Gastrocnemius medialis (tissue), 4 donors: Measurements from ENCODE around the gene CPS1. TPM values are rescaled to one million over a fixed set of nuclear protein-coding genes. Genes with fewer than 3 reads are reported as not detected.

Source experiments
- ATAC-seq, 2 donors: fragments of 150-250 bp; one replicate each; pipeline ENCODE4 v1.9.1; 2016
- DNase-seq, 2 donors: peaks; one replicate each; pipeline ENCODE4 v3.0.0-alpha.2; 2019
- H3K27ac ChIP-seq, 4 donors: fragments of 200-600 bp; sonication (generic); 1 replicate in 1 of 4; 2 replicates in 3 of 4; pipeline ENCODE4 v1.5.1; 2016 to 2018; ENCODE audit warnings: mild to moderate bottlenecking in 2 of 4, moderate library complexity in 1 of 4
- H3K27me3 ChIP-seq, 3 donors: fragments of 200-600 bp; sonication (generic) in 2 of 3; 1 replicate in 1 of 3; 2 replicates in 2 of 3; pipeline versions ENCODE4 v1.5.1 to v1.6.0; 2016 to 2019; ENCODE audit warnings: mild to moderate bottlenecking in 1 of 3, moderate library complexity in 1 of 3
- H3K36me3 ChIP-seq, 2 donors: fragments of 200-600 bp; sonication (generic) in 1 of 2; one replicate each; pipeline ENCODE4 v1.5.1; 2017 to 2018
- H3K4me1 ChIP-seq, 2 donors: fragments of 200-600 bp; sonication (generic) in 1 of 2; one replicate each; pipeline ENCODE4 v1.5.1; 2016 to 2017; ENCODE audit warnings: mild to moderate bottlenecking in 2 of 2
- H3K4me3 ChIP-seq, 4 donors: fragments of 200-600 bp; sonication (generic) in 3 of 4; 1 replicate in 1 of 4; 2 replicates in 3 of 4; pipeline ENCODE4 v1.5.1; 2016 to 2019; ENCODE audit warnings: mild to moderate bottlenecking in 2 of 4
- H3K9me3 ChIP-seq, 3 donors: fragments of 200-600 bp; sonication (generic) in 2 of 3; 1 replicate in 1 of 3; 2 replicates in 2 of 3; pipeline ENCODE4 v1.5.1; 2016 to 2019
- POLR2A ChIP-seq, 2 donors: fragments of 450-650 bp; IDR thresholded peaks; one replicate each; pipeline ENCODE4 v1.6.1; 2017; ENCODE audit warnings: antibody characterized with exemption in 2 of 2, mild to moderate bottlenecking in 2 of 2, moderate library complexity in 2 of 2
- in situ Hi-C, 4 donors: fragments of 200-750 bp; cut with MboI; loops; one replicate each; pipeline versions ENCODE4 v1.15.0 to v1.8.0; 2017; ENCODE audit warnings: low sequenced_read_pairs in 4 of 4
- intact Hi-C: fragments of 100-400 bp; cut with DNase I; formaldehyde crosslinking; loops from one replicate; pipeline ENCODE4 v1.15.1; 2023; ENCODE audit warnings: low total_unique reads
- total RNA-seq, 4 donors: library from RNA; depleted of rRNA; stranded (reverse); fragments of >200 nt; gene quantifications; one replicate each; pipeline versions ENCODE4 v1.1.0 to v1.2.3, GENCODE V29; 2016
- TF ChIP-seq, protein P1 (sequence below), 5 experiments: fragments of 450-650 bp in 3 of 5; fragments of 200-600 bp in 2 of 5; sonication (generic) in 2 of 5; IDR thresholded peaks in 4 of 5; conservative IDR thresholded peaks in 1 of 5; 1 replicate in 4 of 5; 2 replicates in 1 of 5; pipeline ENCODE4 v1.5.1; 2016 to 2019; ENCODE audit warnings: antibody characterized with exemption in 5 of 5, mild to moderate bottlenecking in 3 of 5, moderate library complexity in 3 of 5

CPS1 gene
- total RNA-seq, 4 donors from 2014 or later: 1.2 to 4.5 (median 2.6) TPM

DNA sequence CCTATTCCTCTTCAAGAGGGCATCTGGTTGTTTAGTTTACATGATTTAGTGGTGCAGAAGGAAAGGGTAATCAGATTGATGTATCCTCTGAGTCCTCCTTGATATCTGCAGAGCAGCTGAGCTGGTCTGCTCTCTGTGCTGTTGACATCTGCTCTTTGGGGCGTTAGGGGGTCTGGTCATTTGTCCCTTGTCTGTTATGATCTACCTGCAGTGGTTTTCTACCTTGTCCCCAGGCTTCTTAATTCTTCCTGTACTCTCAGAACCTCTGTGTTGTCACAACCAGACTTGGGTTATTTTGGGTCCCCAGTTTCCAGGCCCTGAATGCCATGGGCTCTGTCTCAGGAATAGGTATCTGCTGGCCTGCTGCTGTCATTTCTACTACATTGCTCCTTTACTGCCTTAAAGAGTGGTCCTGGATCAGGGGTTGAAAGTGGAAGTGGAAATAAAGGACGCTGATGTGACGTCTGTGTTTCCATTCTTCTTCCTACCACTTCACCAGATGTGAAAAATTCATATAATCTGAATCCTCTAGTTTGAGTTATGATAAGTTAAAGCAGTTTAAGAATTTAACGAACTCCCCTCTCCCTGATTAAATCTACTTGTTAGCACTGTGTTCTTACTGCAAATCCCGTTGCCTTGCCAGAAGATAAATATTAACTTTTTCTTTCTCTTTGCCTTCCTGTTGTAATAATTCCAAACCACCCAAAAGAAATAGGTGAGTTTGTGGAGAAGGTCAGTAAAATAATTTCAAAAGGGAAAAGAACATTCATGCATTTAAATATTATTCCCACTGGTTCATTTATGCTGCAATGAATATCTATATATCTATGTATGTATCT, 16.6 kb upstream of the CPS1 start:
- no peaks in the 10 kb centered on the region for H3K9me3 ChIP-seq
- intact Hi-C loops (no loop called here), in situ Hi-C loops (no loop called here)
- H3K4me1 ChIP-seq: no peaks in the 10 kb centered on the region
- H3K27ac ChIP-seq: no peak overlapping the region
- no peaks in the 10 kb centered on the region for H3K36me3 ChIP-seq
- no peak for TF ChIP-seq POLR2A (IDR thresholded peaks at IDR 0.05)
- TF ChIP-seq, protein P1, sequence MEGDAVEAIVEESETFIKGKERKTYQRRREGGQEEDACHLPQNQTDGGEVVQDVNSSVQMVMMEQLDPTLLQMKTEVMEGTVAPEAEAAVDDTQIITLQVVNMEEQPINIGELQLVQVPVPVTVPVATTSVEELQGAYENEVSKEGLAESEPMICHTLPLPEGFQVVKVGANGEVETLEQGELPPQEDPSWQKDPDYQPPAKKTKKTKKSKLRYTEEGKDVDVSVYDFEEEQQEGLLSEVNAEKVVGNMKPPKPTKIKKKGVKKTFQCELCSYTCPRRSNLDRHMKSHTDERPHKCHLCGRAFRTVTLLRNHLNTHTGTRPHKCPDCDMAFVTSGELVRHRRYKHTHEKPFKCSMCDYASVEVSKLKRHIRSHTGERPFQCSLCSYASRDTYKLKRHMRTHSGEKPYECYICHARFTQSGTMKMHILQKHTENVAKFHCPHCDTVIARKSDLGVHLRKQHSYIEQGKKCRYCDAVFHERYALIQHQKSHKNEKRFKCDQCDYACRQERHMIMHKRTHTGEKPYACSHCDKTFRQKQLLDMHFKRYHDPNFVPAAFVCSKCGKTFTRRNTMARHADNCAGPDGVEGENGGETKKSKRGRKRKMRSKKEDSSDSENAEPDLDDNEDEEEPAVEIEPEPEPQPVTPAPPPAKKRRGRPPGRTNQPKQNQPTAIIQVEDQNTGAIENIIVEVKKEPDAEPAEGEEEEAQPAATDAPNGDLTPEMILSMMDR (IDR thresholded peaks at IDR 0.05 in 4 of 5, conservative IDR thresholded peaks at IDR 0.05 in 1 of 5): no peak
- ATAC-seq (no peak), DNase-seq (no peak)
- no peak overlapping the region for H3K4me3 ChIP-seq
- no peaks in the 10 kb centered on the region for H3K27me3 ChIP-seq

DNA sequence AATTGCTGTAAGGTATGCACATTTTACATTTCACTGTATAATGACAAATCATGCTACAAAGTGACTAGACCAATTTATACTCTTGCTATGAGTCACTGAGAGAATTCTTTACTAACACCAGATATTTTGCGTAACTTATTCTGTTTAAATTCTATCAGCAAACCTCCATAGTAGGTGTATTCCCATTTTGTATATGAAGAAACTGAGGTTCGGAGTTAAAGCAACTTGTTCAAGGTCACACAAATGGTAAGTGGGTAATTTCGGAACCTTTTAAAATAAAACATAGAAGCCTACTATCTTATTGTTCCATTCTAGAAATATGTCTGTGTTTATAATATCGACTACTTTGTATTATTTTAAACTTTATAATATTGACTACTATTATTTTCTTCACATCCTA, 15.9 kb upstream of the CPS1 start:
- no peak overlapping the region for H3K27ac ChIP-seq
- H3K27me3 ChIP-seq: no peaks in the 10 kb centered on the region
- in situ Hi-C loops (no loop called here), intact Hi-C loops (no loop called here)
- H3K36me3 ChIP-seq: no peaks in the 10 kb centered on the region
- no peaks in the 10 kb centered on the region for H3K4me1 ChIP-seq
- no peak overlapping the region for H3K4me3 ChIP-seq
- TF ChIP-seq, protein P1 (IDR thresholded peaks at IDR 0.05 in 4 of 5, conservative IDR thresholded peaks at IDR 0.05 in 1 of 5): no peak
- TF ChIP-seq POLR2A (IDR thresholded peaks at IDR 0.05): no peak
- no peak for ATAC-seq
- DNase-seq: no peak
- no peaks in the 10 kb centered on the region for H3K9me3 ChIP-seq

DNA sequence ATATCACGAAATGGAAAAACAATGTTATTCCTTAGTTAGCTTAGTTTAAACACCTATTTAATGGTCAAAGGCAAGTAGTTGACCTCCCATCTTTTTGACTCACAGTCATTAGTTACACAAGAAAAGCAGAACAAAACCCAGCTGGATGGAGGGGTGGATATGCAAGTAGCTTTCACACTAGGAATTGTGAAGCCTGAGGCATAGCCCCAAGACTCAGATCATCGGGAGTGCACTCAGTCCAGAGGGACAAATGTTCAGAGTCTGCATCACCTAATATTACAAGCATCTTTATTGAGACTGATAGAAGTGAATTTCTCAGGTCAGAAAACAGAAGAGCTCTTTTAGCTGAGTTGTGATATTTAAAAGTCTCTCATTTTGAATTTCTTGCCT, 15.5 kb upstream of the CPS1 start:
- intact Hi-C loops (no loop called here), in situ Hi-C loops (no loop called here)
- ATAC-seq (no peak), DNase-seq (no peak)
- TF ChIP-seq POLR2A (IDR thresholded peaks at IDR 0.05): no peak
- TF ChIP-seq, protein P1 (IDR thresholded peaks at IDR 0.05 in 4 of 5, conservative IDR thresholded peaks at IDR 0.05 in 1 of 5): no peak
- Histone ChIP-seq H3K4me3 (no peak overlapping the region), H3K27me3 (no peaks in the 10 kb centered on the region), H3K36me3 (no peaks in the 10 kb centered on the region), H3K4me1 (no peaks in the 10 kb centered on the region), H3K9me3 (no peaks in the 10 kb centered on the region), H3K27ac (no peak overlapping the region)

DNA sequence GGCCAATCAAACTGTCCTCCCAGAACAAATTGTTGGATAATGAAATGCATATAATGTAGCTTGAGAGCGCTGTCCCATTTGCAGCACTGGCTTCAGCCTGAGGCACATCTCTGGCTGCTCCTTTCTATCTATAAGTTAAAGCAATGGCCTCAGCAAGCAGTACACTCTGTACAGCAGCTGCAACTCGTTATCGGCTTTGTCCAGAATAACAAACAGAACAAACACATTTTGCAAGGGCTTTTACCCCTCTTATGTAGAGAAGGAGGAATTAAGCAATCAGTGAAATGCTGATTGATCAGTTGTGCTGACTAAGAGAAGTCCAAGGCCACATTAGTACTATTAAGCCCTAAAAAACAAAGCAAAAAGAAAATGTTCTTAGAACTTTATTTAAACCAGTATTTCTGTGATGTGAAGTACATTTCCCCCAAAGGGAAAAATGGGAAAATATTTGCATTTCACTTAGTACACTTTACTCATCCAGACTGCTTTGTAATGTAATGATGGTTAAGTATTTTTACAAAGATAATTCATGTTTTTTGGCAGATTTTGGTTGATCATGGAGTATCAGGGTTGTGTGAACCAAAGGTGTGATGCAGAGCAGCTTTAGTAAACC, 15.0 kb upstream of the CPS1 start:
- ATAC-seq (no peak), DNase-seq (no peak)
- Histone ChIP-seq H3K36me3 (no peaks in the 10 kb centered on the region), H3K27ac (no peak overlapping the region), H3K4me1 (no peaks in the 10 kb centered on the region), H3K27me3 (no peaks in the 10 kb centered on the region), H3K9me3 (no peaks in the 10 kb centered on the region), H3K4me3 (no peak overlapping the region)
- TF ChIP-seq, protein P1 (IDR thresholded peaks at IDR 0.05 in 4 of 5, conservative IDR thresholded peaks at IDR 0.05 in 1 of 5): no peak
- no peak for TF ChIP-seq POLR2A (IDR thresholded peaks at IDR 0.05)
- intact Hi-C loops: no loop called here
- in situ Hi-C loops: no loop called here
